GM19238 (cell line): ENCODE results near the gene APCDD1L.
"Not testable (repeated sequence)": the region's sequence is repeated elsewhere in the genome, so short reads cannot be mapped to it uniquely, and the experiment has no call there.

Source experiments
- DNase-seq: peaks from one replicate; pipeline ENCODE4 v3.0.0; 2011; ENCODE audit warnings: low spot score; ENCODE audit not compliant: insufficient read length

Gene APCDD1L

DNA sequence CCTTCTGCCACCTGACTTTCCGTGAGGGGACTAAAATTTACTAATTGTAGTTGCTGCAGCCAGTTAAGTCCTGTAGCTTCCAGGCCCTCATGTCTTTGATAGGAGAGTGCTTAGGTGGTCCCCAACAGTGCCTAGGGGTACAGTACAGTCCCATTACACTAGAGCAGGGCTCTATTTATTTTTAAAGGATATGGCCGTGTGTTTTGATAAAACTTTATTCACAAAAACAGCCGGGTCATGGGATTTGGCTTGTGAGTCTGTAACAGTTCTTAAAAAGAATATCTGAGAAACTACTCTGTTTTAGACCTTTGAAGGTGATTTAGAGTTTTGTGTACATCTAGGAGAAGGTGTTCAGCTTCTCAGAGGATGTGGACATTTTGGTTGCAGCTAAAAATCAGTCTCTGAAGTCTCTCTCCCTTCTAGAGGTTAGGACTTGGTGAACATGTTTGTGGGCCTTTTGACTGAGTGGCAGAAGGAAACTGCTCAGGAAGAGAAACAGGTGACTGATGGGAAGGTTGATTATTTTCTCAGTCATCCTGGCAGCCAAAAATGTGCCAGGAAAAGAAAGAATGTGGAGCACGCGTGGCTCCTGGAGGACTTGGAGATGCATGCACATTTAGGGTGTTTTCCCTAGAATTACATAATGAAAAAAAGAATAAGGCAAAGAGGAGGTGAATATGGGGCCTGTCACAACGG is 68.8 kb downstream of the APCDD1L start:
- no peak for DNase-seq

DNA sequence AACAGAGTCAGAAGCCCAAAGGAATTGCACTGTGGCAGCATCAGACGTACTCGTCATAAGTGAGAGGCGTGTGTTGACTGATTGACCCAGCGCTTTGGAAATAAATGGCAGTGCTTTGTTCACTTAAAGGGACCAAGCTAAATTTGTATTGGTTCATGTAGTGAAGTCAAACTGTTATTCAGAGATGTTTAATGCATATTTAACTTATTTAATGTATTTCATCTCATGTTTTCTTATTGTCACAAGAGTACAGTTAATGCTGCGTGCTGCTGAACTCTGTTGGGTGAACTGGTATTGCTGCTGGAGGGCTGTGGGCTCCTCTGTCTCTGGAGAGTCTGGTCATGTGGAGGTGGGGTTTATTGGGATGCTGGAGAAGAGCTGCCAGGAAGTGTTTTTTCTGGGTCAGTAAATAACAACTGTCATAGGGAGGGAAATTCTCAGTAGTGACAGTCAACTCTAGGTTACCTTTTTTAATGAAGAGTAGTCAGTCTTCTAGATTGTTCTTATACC is 70.4 kb downstream of the APCDD1L start:
- no peak for DNase-seq

DNA sequence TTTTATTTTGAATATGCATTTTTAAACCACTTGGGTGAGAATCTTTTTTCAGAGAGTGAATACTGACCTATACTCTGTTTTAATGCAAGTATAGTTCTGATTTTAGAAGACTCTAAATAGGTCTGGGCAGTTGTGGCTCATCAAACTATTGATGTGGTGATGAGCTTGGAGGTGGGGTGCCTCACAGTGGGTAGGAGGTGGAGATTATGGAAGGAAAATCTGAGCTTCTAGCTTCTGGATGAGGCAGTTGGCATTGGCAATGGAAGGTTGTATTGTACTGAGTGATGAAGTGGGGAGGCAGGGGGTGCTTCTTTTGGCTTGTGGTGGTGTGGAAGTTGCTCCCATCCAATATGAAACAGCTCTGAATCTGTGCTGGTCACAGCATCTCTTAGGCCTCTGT is 73.5 kb downstream of the APCDD1L start:
- no peak for DNase-seq

DNA sequence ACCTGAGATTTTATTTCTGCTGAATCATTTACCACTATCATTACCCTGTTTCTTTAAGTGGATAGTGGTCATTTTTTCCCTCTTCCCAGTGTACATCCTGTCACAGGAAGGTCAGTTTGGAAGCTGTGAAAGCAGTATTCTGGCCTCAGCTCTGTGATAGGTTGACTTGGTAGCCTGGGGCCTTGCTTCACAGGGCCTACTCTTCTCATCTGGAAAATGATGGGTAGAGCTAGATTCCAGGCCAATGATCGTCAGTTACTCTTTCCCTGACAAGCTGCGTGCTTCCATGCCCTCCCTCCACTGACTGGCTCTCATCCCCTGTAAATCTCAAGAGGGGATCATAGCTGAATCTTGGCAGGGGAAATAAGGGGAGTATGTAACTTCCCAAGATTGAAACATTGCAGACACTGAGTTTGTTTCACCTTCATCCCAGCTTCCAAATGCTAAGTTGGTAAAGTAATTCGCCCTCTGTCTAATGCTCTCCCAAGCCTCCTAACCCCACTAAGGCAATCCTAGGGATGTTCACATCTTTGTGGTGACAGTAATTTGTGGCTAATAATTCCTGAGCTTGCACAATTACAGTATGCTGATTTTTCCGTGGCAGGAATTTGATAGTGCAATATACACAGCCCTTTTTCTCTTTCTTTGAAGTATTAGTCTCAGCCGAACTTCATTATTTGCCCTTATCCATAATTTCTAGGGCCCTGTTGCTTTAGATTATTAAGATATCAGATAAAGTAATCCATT is 75.0 kb downstream of the APCDD1L start:
- no peak for DNase-seq

DNA sequence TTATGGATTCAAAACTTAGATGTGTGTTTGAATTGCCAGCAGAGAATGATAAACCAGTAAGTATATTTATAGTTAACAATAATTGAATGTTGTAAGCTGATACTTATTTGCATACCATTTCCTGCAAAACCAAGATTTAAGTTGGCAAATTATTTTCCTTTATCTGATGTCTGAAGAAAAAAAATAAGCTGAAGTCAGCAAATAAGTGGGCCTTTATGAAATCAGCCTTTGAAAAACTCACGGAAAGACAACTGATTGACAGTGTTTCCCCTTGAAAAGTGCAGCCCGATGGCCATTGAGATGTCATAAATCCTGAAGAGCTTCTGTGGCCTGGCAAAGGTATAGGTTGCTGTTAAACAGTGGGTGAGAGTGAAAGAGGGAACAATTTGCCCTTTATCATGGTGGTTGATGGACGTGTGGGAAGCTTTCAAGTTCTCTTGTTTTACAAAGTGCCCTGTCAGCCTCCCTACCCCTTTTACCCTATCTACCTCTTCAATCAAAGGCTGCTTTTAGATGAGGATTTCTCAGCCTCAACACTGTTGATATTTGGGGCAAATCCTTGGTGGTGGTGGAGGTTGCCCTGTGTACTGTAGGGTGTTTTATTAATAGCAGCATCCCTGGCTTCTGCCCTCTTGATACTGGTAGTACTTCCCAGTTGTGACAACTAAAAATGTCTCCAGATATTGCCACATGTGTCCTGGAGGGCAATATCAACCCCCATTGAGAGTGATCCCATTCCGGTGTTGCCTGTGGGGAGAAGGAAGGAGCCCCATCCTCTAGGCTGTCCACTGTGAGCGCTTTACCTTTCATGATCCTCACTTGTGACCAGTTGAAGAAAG is 76.0 kb downstream of the APCDD1L start:
- no peak for DNase-seq

DNA sequence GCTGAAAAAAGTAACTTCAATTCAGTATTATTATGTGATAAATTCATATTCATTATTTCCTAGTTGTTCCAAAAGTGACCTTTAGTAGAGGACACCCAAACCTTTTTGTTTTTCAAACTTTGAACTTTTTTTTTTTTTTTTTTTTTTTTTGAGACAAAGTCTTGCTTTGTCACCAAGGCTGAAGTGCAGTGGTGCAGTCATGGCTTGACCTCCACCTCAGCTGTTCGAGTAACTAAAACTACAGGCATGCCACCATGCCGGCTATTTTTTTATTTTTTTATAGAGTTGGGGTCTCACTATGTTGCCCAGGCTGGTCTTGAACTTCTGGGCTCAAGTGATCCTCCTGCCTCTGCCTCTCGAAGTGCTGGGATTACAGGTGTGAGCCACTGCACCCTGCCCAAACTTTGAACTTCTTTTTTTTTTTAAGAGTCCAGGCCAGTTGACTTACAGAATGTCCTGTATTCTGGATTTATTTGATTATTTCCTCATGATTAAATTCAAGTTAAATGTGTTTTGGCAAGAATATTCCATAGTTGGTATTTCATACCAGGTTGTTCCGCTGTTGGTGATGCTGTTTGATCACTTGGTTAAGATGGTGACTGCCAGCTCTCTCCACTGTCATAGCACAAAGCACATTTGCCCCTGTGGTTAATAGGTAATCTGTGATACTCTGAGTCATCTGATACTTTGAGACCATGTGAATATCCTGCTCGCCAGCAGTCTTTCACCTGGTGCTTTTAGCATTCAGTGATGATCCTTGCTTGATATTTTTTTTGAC is 78.1 kb downstream of the APCDD1L start:
- DNase-seq: no peak

DNA sequence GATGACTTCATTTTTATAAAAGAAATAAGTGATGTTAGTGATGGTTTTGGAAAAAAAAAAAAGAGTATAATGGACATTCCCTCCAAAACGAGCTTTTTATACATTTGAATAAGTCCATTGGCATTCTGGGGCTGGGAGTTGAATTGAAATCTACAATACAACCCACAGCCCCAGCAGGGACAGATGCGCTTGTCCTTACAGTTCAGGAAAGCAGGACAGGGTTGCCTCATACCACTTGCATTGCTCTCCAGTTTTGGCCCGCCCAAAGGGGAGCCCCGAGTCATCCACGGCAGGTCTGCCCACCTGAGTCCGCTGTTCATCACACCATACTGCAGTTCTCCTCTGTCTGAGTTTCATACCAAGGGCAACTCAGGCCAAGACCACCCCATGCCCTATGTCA is 80.0 kb downstream of the APCDD1L start:
- DNase-seq: no peak

DNA sequence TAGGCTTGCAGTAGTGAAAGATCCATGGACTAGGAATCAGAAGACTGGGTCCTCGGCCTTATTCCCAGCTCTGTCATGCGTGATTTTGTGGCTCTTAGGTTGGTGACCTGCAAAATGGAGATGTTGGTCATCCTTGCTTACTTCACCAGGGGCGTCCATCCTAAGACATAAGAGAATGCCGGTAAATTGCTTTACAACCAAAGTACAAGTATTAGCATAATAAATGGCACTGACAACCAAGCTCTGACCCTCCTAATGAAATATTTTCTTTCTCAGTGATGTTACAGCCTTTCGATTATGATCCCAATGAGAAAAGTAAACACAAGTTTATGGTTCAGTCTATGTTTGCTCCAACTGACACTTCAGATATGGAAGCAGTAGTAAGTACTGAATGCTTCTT is 80.9 kb downstream of the APCDD1L start:
- no peak for DNase-seq

DNA sequence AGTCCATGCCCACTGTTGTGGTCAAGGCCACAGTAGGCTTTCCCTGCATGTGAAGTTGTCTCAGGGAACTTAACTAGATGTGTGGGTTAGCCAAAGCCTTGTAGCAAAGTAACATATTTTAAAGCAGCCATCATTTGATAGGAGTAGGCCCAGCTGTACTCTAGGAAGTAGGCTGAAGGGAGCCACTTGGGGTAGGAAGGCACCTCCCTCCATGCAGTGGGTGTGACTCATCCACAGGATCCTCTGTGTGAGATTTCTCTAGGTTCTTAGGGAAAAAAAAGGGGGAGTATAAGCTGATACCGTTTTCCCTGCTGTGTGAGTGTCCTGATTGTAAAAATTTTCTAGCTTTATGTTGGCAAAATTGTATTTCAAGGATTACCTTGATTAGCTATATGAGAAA is 81.4 kb downstream of the APCDD1L start:
- no peak for DNase-seq

DNA sequence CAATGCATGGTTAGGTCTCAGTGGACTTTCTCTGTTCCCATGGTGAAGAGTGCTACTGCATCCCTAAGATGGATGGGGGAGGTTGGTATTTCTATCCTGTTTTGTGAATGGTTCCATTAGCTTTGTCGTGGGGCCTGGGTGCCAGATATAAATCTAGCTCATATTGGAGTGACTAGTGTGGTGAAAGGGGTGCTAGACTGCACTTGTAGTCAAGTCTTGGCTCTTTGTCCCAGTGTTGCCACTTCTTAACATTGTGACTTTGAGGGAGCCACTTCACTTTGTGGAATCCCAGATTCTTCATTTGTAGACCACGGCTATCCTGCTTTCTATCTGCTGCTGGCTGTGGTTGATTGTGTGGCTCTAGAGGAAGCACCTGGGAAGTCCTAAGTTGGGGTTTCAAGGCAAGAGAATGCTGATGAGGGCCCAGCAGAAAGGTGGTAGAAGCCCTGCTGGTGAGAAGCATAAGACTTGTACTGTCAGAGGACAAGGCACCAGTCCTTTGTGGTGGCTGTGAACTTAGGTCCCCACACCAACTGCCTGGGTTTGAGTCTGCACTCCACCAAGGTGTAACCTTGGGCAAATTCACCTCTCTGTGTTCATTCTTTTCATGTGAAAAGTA is 82.1 kb downstream of the APCDD1L start:
- DNase-seq: no peak

DNA sequence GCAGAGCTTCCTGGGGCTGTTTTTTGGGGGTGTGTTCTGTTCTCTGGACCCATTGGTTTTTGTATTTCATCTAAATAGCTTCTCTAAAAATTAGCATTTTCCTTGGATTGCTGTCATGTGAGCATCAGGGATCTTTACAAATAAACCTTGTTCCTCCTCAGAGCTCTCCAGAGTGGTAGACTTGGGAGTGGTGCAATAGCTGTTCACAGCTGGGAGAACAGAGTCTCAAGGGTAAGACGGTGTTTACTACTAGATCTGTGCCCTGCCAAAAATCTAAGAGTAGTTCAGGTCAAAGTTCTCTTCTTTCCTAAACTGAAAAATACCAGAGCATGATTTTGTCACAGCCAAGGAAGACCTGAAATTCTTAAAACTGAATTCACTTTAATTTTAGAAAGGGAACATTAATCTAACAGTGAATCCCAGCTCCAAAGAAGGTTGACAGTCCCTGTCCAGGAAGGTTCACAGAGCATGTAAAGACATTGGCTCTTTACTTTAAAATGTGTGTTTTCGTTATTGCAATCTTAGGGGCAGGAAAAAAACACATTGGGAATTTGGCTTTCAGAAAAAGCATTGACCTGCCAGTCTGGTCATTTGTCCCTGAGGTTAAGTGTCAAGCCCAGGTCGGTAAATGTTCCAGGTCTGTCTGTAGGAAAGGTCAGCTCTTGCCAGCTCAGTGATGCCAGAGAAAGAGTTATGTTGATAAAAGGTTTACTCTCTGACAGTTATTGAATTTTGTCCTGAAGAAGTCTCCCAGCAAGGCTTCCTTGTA is 82.8 kb downstream of the APCDD1L start:
- DNase-seq: no peak

DNA sequence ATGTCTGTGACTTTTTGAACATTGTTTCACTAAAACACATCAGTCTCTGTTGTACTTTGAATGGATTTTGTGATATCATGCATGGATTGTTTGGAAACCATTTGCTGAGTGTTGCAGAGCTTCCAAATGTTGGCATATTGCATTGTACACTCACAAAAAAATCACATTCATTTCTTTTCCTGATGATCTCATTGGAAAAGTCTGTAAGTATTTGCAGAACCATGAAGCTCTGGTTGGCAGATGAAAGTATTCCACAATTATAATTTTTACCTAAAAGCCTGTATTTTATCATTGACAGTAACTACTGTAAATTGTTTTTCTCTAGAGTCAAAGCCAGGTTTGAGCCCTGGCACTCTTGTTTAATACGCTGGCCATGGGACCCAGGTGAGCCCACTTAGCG is 84.1 kb downstream of the APCDD1L start:
- no peak for DNase-seq

DNA sequence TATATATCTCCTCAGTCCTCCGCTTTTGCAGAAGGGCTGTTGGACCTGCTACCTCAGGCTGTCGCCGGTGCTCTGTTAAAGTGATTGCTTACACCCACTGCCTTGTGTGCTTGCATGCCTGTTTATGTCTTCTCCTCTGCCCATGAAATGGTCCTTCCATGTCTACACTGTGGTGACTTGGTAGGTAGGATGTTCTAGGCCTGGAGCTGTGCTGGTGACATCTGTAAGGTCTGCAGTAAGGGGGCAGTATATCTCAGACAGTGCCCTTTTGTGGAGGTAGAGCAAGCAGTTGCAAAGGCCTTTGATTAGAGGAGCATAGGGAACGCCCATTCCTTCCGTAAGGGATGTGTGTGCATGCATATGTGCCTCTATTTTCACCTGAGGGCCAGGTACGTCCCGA is 85.9 kb downstream of the APCDD1L start:
- DNase-seq: no peak

DNA sequence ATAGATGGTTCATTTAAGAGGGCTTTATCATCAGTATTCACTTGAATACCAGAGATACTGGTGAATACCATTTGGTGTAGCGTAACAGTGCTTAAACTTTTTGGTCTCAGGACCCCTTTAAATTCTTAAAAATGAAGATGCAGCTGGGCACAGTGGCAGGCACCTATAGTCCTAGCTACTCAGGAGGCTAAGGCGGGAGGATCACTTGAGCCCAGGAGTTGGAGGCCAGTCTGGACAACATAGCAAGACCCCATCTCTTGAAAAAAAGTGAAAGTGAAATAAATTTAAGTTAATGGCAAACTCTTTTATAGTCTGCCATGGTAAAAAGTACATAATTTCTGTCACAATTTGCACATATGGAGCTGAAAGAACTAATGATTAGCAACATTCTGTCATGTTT is 86.8 kb downstream of the APCDD1L start:
- DNase-seq: no peak

DNA sequence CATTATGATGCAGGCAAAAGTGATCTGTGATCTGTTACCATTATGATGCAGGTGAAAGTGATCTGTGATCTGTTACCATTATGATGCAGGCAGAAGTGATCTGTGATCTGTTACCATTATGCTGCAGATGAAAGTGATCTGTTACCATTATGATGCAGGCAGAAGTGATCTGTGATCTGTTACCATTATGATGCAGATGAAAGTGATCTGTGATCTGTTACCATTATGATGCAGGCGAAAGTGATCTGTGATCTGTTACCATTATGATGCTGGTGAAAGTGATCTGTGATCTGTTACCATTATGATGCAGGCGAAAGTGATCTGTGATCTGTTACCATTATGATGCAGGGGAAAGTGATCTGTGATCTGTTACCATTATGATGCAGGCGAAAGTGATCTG is 87.6 kb downstream of the APCDD1L start:
- DNase-seq: not testable (repeated sequence)

DNA sequence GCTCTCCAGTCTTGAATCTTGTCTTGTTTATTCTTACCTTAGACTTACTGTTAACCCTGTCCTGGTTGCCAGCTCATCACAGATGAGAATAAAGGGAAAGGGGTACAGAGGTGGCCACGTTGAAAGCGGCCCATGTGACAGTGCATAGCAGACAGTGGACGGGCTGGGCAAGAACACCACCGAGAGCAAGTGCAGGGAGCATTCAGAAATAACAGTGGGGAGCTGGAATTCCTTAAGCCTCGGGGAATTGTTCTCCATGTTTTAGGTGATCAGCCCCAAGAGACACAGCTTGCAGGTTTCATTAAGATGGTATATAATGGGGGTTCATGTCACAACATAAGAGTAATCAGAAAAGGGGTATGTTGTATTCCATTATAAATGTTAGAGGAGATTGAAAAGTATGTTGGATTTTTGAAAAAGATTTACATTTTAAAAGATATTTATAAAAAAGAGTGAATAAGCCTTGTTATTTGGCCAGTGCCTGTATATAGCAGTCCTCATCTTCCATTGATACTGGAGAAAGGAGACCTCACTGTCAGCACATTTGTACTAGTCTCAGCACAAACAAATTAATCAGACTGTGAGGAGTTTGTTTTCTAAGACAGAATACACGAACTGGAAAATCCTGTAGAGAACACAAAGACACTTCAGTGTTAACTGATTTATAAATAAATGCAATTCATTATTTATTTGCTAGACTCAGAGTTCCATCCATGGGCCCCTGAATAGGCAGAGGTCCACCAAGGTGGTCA is 90.8 kb downstream of the APCDD1L start:
- DNase-seq: no peak

DNA sequence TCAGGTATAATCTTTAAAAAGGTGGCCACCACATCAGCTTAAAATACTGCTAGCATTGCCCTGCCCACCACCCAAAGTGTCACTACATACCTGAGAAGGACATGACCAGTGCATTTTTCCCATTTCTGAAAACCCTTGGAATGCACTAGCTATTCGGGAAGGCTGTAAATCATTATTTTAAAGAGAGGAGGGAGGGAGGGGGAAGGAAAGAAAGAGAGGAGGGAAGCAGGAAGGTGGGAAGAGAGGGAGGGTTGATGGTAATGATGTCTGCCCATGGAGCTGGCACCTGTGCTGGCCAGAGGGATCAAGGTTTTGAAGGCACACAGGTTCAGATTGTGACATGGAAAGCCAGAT is 93.7 kb downstream of the APCDD1L start:
- DNase-seq: no peak

DNA sequence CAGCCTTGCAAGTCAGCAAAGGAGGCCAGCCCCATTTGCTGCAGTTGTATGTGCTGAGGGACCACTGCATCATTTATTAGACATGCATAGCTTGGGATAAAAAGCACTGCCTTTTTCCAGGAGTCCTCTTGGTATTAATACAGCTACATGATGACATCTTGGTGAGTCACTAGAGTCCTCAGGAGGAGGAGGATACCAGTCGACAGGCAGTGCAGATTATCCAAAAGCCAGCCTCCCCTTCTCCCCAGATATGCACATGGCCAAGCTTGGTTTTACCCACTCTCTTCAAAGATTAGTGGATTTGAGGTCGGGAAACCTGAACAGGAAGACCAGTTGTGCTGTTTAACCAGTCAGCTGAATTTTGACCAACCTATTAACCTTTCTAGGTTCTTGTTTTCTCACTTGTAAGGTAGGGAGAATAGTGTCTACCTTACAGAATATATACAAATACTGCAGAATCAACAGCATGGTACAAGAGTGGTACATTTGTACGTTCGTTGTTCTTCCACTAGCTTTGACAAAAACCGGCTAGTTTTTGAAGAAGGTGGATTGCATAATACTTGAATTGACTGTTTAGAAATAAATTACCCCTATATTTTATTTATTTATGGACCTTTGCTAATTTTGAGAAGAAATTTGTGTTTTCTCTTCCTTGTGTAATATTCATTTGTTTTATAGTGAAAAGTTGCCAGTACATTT is 94.3 kb downstream of the APCDD1L start:
- no peak for DNase-seq
